Dedifferentiated amniotic fluid mesenchymal stem cell (primary cell): Measurements from ENCODE around the gene AQP10.
"Not testable (repeated sequence)": the region's sequence is repeated elsewhere in the genome, so short reads cannot be mapped to it uniquely, and the experiment has no call there.

Source experiments
- DNase-seq: peaks from one replicate; pipeline ENCODE4 v3.0.0-alpha.2; 2016; ENCODE audit errors: extremely low spot score

AQP10 gene, protein sequence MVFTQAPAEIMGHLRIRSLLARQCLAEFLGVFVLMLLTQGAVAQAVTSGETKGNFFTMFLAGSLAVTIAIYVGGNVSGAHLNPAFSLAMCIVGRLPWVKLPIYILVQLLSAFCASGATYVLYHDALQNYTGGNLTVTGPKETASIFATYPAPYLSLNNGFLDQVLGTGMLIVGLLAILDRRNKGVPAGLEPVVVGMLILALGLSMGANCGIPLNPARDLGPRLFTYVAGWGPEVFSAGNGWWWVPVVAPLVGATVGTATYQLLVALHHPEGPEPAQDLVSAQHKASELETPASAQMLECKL

DNA sequence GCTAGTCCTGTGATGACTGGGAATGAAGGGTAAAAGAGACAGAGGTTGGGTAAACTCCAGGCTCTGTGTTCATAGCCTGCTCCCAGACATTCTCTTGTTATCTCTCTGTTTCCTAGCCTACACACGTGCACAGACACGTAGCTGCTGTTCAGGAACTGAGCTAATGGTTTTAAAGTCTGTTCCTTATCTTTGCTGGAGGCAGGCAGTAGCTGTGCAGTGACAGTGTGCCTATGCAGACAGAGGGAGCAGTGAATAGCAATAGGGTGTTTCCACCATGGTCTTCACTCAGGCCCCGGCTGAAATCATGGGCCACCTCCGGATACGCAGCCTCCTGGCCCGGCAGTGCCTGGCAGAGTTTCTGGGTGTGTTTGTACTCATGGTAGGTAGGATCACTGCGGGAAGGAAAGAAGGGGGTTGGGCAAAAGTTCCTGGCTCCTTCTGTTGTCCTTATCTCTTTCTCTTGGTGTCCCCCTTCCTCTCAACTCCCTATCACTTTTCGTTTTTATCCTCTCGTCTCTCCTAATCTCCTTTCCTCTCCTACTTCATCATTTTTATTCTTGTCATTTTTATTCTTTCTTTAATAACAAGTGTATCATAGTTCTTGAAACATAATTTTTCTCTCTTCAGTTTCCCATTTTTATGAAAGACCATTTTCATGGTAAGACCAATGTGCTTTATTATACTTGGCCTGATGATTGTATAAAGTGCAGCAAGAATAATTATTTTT is at the start of gene AQP10:
Gene AQP10 (plus strand): TSS at position 212 of the 727 bp plus-strand sequence. CDS start 63 bp downstream, at position 275.
- no peak for DNase-seq

DNA sequence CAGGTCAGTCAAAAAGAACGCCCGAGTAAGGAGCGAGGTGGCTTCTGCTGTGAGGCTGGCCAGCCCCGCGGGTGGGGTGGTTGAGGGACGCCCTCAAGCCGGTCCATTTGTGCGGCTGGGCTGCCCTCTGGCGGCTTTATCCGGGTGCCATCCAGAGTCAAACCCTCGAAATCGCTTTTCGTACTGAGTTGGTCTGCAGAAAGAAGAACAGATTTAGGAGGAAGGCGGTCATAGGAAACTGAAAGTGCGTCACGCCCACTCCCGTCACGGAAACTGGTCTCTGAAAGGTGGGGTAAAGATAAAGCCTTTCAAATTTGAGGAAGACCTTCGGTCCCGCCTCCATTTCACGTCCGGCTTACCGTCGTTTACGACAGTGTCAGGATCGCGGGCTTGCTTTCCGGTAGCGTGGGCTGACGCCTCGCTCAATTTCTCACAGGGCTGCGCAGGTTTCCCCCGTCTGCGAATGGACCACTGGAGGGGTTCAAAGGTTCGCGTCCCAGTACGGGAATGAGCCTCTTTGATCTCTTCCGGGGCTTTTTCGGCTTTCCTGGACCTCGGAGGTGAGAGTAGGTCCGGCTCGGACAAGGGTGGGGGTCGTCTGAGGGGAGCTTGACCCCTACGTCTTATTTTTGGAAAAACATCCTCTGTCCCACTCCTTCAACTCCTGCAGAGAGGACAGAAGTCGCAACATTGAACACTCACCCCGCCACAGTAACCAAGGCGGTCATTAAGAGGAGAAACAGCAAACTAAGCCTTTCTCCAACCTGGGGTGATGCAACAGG is 48.5 kb upstream of the AQP10 start, which contains the start of gene HAX1:
Gene HAX1 (plus strand): TSS at position 413 of the 782 bp plus-strand sequence. CDS start 95 bp downstream, at position 508.
- DNase-seq = peak; percentile 91

DNA sequence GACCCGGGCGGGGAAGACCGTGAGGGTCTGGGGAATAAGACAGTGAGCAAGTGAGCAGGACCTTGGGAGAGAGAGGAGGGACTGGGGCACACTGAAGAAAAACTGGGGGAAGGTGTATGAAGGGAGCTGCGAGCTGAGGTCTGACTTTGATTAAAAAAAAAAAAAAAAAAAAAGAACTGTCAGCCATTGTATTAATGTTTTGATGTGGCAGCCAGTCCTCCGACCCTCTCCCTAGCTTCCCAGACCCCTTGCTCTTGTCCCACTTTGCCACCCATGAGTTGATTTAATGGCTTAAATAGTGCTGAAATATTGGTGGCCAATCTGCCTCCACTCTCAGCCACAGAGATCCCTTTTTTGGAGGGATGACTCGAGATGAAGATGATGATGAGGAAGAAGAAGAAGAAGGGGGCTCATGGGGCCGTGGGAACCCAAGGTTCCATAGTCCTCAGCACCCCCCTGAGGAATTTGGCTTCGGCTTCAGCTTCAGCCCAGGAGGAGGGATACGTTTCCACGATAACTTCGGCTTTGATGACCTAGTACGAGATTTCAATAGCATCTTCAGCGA is 47.8 kb upstream of the AQP10 start:
- DNase-seq = no peak

DNA sequence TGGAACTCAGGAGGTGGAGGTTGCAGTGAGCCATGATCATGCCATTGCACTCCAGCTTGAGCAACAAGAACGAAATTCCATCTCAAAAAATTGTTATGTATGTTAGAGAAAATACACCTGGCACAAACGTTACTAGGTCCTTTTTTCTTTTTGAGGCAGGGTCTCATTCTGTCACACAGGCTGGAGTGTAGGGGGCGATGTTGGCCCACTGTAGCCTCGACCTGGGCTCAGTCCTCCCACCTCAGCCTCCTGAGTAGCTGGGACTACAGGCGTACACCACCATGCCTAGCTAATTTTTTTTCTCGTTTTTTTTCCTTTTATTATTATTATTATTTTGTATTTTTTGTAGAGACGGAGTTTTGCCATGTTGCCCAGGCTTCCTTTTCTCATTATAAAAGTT is 44.1 kb upstream of the AQP10 start:
- DNase-seq = no peak

DNA sequence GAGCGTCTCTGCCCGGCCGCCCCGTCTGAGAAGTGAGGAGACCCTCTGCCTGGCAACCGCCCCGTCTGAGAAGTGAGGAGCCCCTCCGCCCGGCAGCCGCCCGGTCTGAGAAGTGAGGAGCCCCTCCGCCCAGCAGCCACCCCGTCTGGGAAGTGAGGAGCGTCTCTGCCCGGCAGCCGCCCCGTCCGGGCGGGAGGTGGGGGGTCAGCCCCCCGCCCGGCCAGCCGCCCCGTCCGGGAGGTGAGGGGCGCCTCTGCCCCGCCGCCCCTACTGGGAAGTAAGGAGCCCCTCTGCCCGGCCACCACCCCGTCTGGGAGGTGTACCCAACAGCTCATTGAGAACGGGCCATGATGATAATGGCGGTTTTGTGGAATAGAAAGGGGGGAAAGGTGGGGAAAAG is 33.3 kb upstream of the AQP10 start:
- DNase-seq = not testable (repeated sequence)

- no peak for DNase-seq
Measured at GRCh38 chr1:154288661-154289060, 32.2 kb upstream of the AQP10 start.

DNA sequence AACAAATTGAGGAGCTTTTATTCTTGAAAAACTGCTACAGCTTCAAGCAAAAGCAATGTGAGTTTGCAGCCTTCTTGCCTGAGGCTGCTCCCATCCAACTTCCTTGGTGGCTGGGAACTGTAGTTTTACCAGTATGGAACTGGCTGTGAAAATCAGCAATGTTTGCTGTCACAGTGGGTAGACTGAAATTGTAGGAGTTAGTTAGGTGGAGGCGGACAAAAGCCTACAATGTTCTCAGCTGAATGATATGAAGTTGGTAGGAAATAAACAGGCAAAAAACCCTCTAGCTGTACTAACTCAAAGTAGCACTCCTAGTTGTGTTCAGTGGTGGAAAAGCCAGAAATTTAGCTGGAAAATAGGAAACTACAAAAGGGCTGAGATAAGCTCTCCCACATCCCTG is 30.0 kb upstream of the AQP10 start:
- no peak for DNase-seq

GRCh38 chr1:154295408-154296235 is 25.3 kb upstream of the AQP10 start:
- DNase-seq = no peak

DNA sequence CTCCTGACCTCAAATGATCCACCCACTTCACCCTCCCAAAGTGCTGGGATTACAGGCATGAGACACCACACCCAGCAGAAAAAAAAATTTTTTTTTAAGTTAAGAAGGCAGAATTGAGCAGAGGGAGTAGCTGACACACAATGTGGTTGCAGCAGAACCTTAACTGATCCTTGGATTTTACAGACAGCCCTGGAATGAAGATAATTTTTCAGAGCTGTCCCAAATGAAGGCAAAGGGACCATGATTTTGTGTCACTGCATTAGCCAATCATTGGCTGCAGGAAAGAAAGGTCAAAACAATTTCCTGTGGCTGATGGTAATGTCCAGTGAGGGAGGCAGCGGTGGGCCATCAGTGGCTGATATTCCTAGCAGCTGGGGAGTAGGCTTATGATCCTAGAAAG is 19.3 kb upstream of the AQP10 start:
- DNase-seq = no peak

GRCh38 chr1:154304664-154305337 is 16.1 kb upstream of the AQP10 start:
- DNase-seq = no peak

DNA sequence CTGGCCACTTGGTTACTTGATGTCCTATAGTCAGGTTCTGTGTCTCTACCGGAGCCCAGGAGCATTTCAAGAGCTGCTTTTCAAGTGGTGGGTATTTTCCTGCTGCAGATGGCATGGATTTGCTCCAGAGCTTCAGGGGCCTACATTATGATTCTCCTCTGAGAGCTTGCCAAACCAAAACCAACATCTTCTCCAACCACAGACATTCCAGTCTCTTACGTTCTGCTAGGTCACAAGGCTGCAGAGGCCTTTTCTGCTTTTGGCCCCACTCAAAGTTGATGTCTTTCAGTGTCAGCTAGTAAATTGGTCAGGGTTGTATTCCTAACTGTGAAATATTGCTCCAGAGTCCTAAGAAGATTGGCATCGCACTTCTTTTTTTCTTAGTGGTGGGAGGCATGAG is 14.7 kb upstream of the AQP10 start:
- no peak for DNase-seq

GRCh38 chr1:154307670-154308270 is 13.1 kb upstream of the AQP10 start:
- DNase-seq = not testable (repeated sequence)

DNA sequence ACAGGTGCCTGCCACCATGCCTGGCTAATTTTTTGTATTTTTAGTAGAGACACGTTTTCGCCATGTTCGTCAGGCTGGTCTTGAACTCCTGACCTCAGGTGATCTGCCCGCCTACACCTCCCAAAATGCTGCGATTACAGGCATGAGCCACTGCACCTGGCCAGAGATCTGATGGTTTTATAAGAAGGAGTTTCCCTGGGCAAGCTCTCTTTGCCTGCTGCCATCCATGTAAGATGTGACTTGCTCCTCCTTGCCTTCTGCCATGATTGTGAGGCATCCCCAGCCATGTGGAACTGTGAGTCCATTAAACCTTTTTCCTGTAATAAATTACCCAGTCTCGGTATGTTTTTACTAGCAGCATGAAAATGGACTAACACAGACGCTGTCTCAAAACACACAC is 11.8 kb upstream of the AQP10 start:
- DNase-seq = not testable (repeated sequence)

GRCh38 chr1:154312229-154313065 is 8.4 kb upstream of the AQP10 start:
- not testable (repeated sequence) for DNase-seq

DNA sequence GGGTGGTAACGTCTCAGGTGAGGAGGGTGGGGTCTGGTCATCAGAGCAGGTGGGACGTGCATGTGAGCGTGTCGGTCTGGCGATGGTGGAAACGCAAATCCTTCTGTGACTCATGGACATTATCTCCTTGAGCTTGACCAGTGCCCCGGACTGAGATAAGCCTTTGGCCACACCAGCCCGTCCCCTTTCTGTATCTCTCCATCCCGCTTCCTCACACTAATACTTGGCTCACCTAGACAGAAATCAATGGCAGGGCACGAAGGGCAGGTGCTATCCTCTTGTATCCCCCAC is 7.9 kb upstream of the AQP10 start:
- no peak for DNase-seq

GRCh38 chr1:154314226-154314625 is 6.7 kb upstream of the AQP10 start:
- not testable (repeated sequence) for DNase-seq

GRCh38 chr1:154316704-154317103 is 4.2 kb upstream of the AQP10 start:
- no peak for DNase-seq

DNA sequence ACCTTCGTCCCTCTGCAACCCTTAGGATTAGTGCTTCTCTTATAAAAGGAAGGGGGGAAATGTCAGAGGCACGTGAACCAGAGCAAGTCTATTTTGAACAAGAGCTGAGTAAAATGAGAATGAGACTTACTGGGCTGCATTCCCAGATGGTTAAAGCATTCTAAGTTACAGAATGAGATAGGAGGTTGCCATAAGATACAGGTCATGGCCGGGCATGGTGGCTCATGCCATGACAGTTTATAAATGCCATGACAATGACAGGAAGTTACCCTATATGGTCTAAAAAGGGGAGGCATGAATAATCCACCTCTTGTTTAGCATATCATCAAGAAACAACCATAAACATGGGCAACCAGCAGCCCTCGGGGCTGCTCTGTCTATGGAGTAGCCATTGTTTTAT is 2.5 kb upstream of the AQP10 start:
- DNase-seq = no peak

- not testable (repeated sequence) for DNase-seq
Measured at GRCh38 chr1:154321609-154321934, 679 bp downstream of the AQP10 start.

GRCh38 chr1:154323493-154323892 is 2.6 kb downstream of the AQP10 start:
- DNase-seq = no peak
